Measurements from ENCODE around the gene SLC8A3.
A peak's percentile ranks its signal among the peaks of the same experiment; 100 is the strongest.

The SLC8A3 gene

DNA sequence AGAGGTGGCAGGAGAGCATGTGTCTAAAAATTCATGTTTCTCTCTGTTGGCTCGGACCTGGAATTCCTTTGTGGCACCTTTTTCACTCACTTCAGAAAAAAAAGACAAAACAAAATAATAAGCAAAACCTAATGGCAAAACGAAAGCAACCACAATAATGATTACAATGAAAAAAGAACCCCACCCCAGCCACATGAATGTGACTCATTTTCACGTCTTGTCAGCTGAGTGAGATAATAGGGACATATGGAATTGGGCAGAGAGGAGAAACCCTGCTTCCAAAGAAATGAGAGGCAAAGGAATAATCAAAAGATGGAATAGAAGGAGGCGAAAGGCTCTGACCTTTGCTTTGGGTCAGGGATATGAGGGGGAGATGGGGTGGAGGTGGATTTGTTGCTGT, 143.4 kb downstream of the SLC8A3 start:
- Histone ChIP-seq H3K27me3 (ENCODE audit: insufficient read depth, insufficient read length) (no peaks in the 10 kb centered on the region), H3K9ac (ENCODE audit: insufficient read length, low read depth) (no peak overlapping the region), H3K4me1 (ENCODE audit: insufficient read depth, insufficient read length) (peaks cover 2% of the 10 kb centered on the region), H3K9me3 (ENCODE audit: insufficient read depth, low read length) (no peaks in the 10 kb centered on the region), H3K4me3 (ENCODE audit: insufficient read length, low read depth) (no peak overlapping the region), H3K36me3 (ENCODE audit: insufficient read depth, insufficient read length, low read length) (no peaks in the 10 kb centered on the region)
- DNase-seq (ENCODE audit: low read depth, low spot score) = no peak
- TF ChIP-seq YY1 (IDR thresholded peaks at IDR 0.05; ENCODE audit: insufficient read depth, insufficient read length) (no peak), SUZ12 (IDR thresholded peaks at IDR 0.05; ENCODE audit: extremely low read depth, insufficient read depth, insufficient read length) (no peak), ZNF274 (IDR thresholded peaks at IDR 0.05; ENCODE audit: low read depth, low read length) (no peak)

- H3K4me1 ChIP-seq (ENCODE audit: insufficient read depth, insufficient read length) = peaks cover 2% of the 10 kb centered on the region
- no peak overlapping the region for H3K4me3 ChIP-seq (ENCODE audit: insufficient read length, low read depth)
- no peaks in the 10 kb centered on the region for H3K27me3 ChIP-seq (ENCODE audit: insufficient read depth, insufficient read length)
- no peak overlapping the region for H3K9ac ChIP-seq (ENCODE audit: insufficient read length, low read depth)
- DNase-seq (ENCODE audit: low read depth, low spot score) = no peak
- no peaks in the 10 kb centered on the region for H3K9me3 ChIP-seq (ENCODE audit: insufficient read depth, low read length)
- TF ChIP-seq YY1 (IDR thresholded peaks at IDR 0.05; ENCODE audit: insufficient read depth, insufficient read length) = no peak
- TF ChIP-seq SUZ12 (IDR thresholded peaks at IDR 0.05; ENCODE audit: extremely low read depth, insufficient read depth, insufficient read length) = no peak
- no peak for TF ChIP-seq ZNF274 (IDR thresholded peaks at IDR 0.05; ENCODE audit: low read depth, low read length)
- H3K36me3 ChIP-seq (ENCODE audit: insufficient read depth, insufficient read length, low read length) = no peaks in the 10 kb centered on the region
These were observed 145.8 kb downstream of the SLC8A3 start for GRCh38 chr14:70043001-70043400.

DNA sequence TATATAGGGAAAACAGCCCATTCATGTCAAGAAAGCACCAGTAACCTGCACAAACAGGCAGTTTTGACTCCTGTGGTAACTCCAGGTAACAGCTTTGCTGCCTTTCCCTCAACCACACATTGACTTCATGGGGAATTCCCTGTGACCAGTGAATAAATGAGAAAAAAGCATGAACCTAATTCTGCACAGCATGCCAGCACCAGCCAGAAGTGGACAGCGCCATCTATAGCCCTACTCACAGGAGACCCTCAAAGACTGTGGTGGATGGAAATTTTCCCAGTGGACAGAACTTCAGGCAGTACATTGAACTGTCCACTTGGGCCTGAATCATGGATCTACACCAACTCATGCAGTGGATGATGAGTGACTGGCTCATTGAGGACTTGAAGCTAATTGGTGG, 152.1 kb downstream of the SLC8A3 start:
- Histone ChIP-seq H3K9me3 (ENCODE audit: insufficient read depth, low read length) (no peaks in the 10 kb centered on the region), H3K4me1 (ENCODE audit: insufficient read depth, insufficient read length) (peaks cover 7% of the 10 kb centered on the region), H3K27me3 (ENCODE audit: insufficient read depth, insufficient read length) (no peaks in the 10 kb centered on the region), H3K4me3 (ENCODE audit: insufficient read length, low read depth) (no peak overlapping the region), H3K9ac (ENCODE audit: insufficient read length, low read depth) (no peak overlapping the region), H3K36me3 (ENCODE audit: insufficient read depth, insufficient read length, low read length) (no peaks in the 10 kb centered on the region)
- TF ChIP-seq ZNF274 (IDR thresholded peaks at IDR 0.05; ENCODE audit: low read depth, low read length) (no peak), YY1 (IDR thresholded peaks at IDR 0.05; ENCODE audit: insufficient read depth, insufficient read length) (no peak), SUZ12 (IDR thresholded peaks at IDR 0.05; ENCODE audit: extremely low read depth, insufficient read depth, insufficient read length) (no peak)
- no peak for DNase-seq (ENCODE audit: low read depth, low spot score)

- H3K4me3 ChIP-seq (ENCODE audit: insufficient read length, low read depth) = no peak overlapping the region
- H3K4me1 ChIP-seq (ENCODE audit: insufficient read depth, insufficient read length) = peaks cover 7% of the 10 kb centered on the region
- no peak overlapping the region for H3K9ac ChIP-seq (ENCODE audit: insufficient read length, low read depth)
- no peak for DNase-seq (ENCODE audit: low read depth, low spot score)
- no peaks in the 10 kb centered on the region for H3K27me3 ChIP-seq (ENCODE audit: insufficient read depth, insufficient read length)
- no peaks in the 10 kb centered on the region for H3K36me3 ChIP-seq (ENCODE audit: insufficient read depth, insufficient read length, low read length)
- TF ChIP-seq SUZ12 (IDR thresholded peaks at IDR 0.05; ENCODE audit: extremely low read depth, insufficient read depth, insufficient read length) = no peak
- no peak for TF ChIP-seq ZNF274 (IDR thresholded peaks at IDR 0.05; ENCODE audit: low read depth, low read length)
- no peak for TF ChIP-seq YY1 (IDR thresholded peaks at IDR 0.05; ENCODE audit: insufficient read depth, insufficient read length)
- no peaks in the 10 kb centered on the region for H3K9me3 ChIP-seq (ENCODE audit: insufficient read depth, low read length)
These were observed 154.5 kb downstream of the SLC8A3 start for GRCh38 chr14:70034257-70034656.

GRCh38 chr14:70033561-70033960, 155.2 kb downstream of the SLC8A3 start:
- peaks cover 7% of the 10 kb centered on the region for H3K4me1 ChIP-seq (ENCODE audit: insufficient read depth, insufficient read length)
- H3K27me3 ChIP-seq (ENCODE audit: insufficient read depth, insufficient read length) = no peaks in the 10 kb centered on the region
- H3K36me3 ChIP-seq (ENCODE audit: insufficient read depth, insufficient read length, low read length) = no peaks in the 10 kb centered on the region
- no peak overlapping the region for H3K9ac ChIP-seq (ENCODE audit: insufficient read length, low read depth)
- DNase-seq (ENCODE audit: low read depth, low spot score) = no peak
- H3K4me3 ChIP-seq (ENCODE audit: insufficient read length, low read depth) = no peak overlapping the region
- no peak for TF ChIP-seq YY1 (IDR thresholded peaks at IDR 0.05; ENCODE audit: insufficient read depth, insufficient read length)
- TF ChIP-seq ZNF274 (IDR thresholded peaks at IDR 0.05; ENCODE audit: low read depth, low read length) = no peak
- TF ChIP-seq SUZ12 (IDR thresholded peaks at IDR 0.05; ENCODE audit: extremely low read depth, insufficient read depth, insufficient read length) = no peak
- no peaks in the 10 kb centered on the region for H3K9me3 ChIP-seq (ENCODE audit: insufficient read depth, low read length)

GRCh38 chr14:70033116-70033515, 155.6 kb downstream of the SLC8A3 start:
- Histone ChIP-seq H3K4me1 (ENCODE audit: insufficient read depth, insufficient read length) (peaks cover 7% of the 10 kb centered on the region), H3K36me3 (ENCODE audit: insufficient read depth, insufficient read length, low read length) (no peaks in the 10 kb centered on the region), H3K9me3 (ENCODE audit: insufficient read depth, low read length) (no peaks in the 10 kb centered on the region), H3K27me3 (ENCODE audit: insufficient read depth, insufficient read length) (no peaks in the 10 kb centered on the region), H3K9ac (ENCODE audit: insufficient read length, low read depth) (no peak overlapping the region), H3K4me3 (ENCODE audit: insufficient read length, low read depth) (no peak overlapping the region)
- no peak for TF ChIP-seq ZNF274 (IDR thresholded peaks at IDR 0.05; ENCODE audit: low read depth, low read length)
- no peak for TF ChIP-seq SUZ12 (IDR thresholded peaks at IDR 0.05; ENCODE audit: extremely low read depth, insufficient read depth, insufficient read length)
- no peak for TF ChIP-seq YY1 (IDR thresholded peaks at IDR 0.05; ENCODE audit: insufficient read depth, insufficient read length)
- DNase-seq (ENCODE audit: low read depth, low spot score) = no peak

- Histone ChIP-seq H3K4me3 (ENCODE audit: insufficient read length, low read depth) (no peak overlapping the region), H3K36me3 (ENCODE audit: insufficient read depth, insufficient read length, low read length) (no peaks in the 10 kb centered on the region), H3K4me1 (ENCODE audit: insufficient read depth, insufficient read length) (peaks cover 7% of the 10 kb centered on the region), H3K9ac (ENCODE audit: insufficient read length, low read depth) (no peak overlapping the region), H3K9me3 (ENCODE audit: insufficient read depth, low read length) (no peaks in the 10 kb centered on the region), H3K27me3 (ENCODE audit: insufficient read depth, insufficient read length) (no peaks in the 10 kb centered on the region)
- no peak for TF ChIP-seq SUZ12 (IDR thresholded peaks at IDR 0.05; ENCODE audit: extremely low read depth, insufficient read depth, insufficient read length)
- TF ChIP-seq YY1 (IDR thresholded peaks at IDR 0.05; ENCODE audit: insufficient read depth, insufficient read length) = no peak
- no peak for TF ChIP-seq ZNF274 (IDR thresholded peaks at IDR 0.05; ENCODE audit: low read depth, low read length)
- peak; percentile 9 for DNase-seq (ENCODE audit: low read depth, low spot score)
These were observed 156.3 kb downstream of the SLC8A3 start for GRCh38 chr14:70032447-70032846.
